Epithelial cell of proximal tubule (primary cell): ENCODE data around the gene IMPG2. TPM values are rescaled to one million over a fixed set of nuclear protein-coding genes. Genes with fewer than 3 reads are reported as not detected.

Experiments used
- DNase-seq: peaks from one replicate; pipeline ENCODE4 v3.0.0-alpha.2; 2011; ENCODE audit warnings: low read depth
- H3K4me3 ChIP-seq: 2 replicates; pipeline ENCODE4 v1.5.1; 2011; ENCODE audit warnings: low read depth, mild to moderate bottlenecking, low read length
- total RNA-seq: library from RNA; depleted of rRNA; stranded (reverse); fragments of >200 nt; gene quantifications from 2 replicates; pipeline ENCODE4 v1.2.3, GENCODE V29; 2015
- TF ChIP-seq, protein P1 (sequence below): conservative IDR thresholded peaks from 2 replicates; pipeline ENCODE4 v1.5.1; 2012; ENCODE audit warnings: low read depth, mild to moderate bottlenecking, low read length

Gene IMPG2
- total RNA-seq, 1 donor from 2014 or later, result under 0.01 TPM

DNA sequence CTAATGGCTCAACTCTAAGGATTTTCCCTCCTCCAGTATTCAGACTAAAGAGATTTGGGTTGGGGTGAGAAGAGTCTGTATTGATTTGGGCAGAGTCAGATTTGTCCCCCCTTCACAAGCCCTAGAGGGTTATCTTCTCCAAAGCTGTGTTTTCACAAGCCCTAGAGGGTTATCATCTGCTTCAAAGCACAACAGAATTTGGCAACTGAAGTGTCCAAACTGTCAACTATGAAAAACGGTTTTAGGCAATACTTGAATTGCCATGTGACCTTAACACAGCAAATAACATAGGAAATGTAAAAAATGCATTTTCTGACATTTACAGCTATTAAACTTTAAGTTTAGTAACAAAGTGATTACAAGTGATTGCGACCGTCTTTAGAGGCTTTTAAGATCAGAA lies 119.9 kb downstream of the IMPG2 start:
- no peak for DNase-seq
- TF ChIP-seq, protein P1, sequence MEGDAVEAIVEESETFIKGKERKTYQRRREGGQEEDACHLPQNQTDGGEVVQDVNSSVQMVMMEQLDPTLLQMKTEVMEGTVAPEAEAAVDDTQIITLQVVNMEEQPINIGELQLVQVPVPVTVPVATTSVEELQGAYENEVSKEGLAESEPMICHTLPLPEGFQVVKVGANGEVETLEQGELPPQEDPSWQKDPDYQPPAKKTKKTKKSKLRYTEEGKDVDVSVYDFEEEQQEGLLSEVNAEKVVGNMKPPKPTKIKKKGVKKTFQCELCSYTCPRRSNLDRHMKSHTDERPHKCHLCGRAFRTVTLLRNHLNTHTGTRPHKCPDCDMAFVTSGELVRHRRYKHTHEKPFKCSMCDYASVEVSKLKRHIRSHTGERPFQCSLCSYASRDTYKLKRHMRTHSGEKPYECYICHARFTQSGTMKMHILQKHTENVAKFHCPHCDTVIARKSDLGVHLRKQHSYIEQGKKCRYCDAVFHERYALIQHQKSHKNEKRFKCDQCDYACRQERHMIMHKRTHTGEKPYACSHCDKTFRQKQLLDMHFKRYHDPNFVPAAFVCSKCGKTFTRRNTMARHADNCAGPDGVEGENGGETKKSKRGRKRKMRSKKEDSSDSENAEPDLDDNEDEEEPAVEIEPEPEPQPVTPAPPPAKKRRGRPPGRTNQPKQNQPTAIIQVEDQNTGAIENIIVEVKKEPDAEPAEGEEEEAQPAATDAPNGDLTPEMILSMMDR, result no peak
- H3K4me3 ChIP-seq, result no peak overlapping the region

DNA sequence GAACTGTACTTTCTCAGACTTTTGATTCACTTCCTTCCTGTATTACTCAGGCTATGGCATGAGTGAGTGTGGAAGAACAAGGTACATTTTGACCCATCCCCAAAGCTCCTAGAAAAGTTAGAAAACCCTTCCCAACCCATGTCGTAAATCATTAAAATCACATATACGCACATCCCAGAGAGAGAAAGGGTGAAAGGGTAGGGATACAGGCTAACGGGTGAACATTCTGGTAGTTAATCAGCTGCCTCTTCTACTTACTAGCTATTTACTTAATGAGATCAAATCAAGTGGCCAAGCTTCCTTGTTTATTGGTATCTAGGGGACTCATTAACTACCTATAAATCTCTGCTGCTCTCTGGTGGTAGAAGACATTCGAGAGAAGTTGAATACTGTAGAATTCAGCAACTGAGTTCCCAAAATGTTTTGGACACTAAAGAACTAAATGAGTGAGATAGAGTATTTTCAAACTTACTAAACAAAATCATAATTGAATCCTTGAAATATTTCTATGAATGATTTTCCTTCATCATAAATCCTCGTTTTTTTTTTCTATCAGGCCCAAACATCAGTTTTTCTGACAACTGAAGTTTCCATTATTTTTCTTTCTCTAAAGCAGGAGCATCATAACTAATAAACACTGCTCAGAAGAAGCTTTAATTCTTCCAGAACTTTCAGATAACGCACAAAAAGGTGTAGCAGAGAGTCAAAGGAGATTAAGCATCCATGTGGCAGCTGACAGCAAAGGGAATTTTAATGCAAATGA lies 124.2 kb downstream of the IMPG2 start:
- TF ChIP-seq, protein P1, result peak; percentile 81
- DNase-seq, result peak; percentile 52
- H3K4me3 ChIP-seq, result no peak overlapping the region

DNA sequence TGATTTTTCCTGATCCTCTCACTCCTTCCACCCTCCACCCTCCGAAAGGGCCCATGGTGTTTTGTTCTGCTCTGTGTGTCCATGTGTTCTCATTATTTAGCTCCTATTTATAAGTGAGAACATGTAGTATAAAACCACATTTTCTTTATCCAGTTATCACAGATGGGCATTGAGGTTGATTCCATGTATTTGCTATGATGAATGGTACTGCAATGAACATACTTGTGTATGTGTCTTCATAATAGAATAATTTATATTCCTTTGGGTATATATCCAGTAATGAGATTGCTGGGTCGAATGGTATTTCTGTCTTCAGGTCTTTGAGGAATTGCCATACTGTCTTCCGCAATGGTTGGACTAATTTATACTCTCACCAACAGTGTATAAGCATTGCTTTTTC lies 126.0 kb downstream of the IMPG2 start:
- H3K4me3 ChIP-seq, result no peak overlapping the region
- TF ChIP-seq, protein P1, result no peak
- DNase-seq, result no peak

DNA sequence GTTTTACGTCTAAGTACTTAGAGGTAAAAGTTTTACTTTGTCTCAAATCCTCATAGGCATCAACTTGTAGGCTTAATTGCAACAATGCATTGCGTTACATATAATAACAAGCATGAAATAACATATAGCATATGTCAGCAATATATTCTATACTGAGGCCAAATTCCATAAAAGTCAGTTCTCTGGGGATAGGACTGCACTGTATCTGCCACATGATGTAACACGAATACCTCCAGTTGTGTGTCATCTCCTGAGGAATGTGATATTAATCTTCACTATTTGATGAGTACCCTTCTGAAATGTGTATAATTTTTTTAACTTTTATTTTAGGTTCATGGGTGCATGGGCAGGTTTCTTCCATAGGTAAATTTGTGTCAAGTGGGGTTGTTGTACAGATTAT lies 126.4 kb downstream of the IMPG2 start:
- H3K4me3 ChIP-seq, result no peak overlapping the region
- DNase-seq, result no peak
- TF ChIP-seq, protein P1, result no peak

DNA sequence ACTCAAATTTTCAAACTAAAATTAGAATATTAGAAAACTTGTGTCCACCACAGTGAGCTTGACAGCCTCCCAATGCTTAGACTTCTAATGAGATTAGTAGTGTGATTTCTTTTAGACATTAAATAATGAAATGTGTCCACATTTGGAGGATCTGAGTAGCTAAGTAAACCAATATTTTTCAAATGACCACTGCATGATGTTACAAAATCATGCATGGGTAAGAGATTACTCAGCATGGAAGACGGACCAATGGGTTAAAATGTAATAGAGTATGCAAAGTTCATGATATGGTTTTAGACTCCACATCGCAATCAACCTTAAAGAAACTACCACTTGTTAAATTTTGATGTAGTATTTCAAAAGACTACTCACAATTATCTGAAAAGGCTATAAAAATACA lies 130.6 kb downstream of the IMPG2 start:
- TF ChIP-seq, protein P1, result no peak
- DNase-seq, result peak; percentile 59

DNA sequence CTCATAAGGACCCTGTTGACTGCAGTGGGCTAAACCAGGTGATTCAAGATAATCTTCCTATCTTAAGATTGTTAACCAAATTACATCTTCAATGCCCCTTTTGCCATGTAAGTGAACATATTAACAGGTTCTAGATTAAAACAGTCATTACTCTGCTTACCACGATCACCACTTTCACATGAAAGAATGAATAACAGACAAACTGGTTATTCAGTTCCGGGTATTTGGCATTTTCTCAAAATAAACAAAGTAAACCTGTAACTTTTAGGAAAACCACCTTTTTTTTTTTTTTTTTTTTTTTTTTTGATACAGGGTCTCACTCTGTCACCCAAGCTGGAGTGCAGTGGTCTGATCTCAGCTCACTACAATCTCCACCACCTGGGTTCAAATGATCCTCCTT lies 131.2 kb downstream of the IMPG2 start:
- DNase-seq, result peak; percentile 20
- TF ChIP-seq, protein P1, result no peak
- H3K4me3 ChIP-seq, result no peak overlapping the region

More for the DNA sequence above, 130.6 kb downstream of the IMPG2 start:
- H3K4me3 ChIP-seq, result no peak overlapping the region

DNA sequence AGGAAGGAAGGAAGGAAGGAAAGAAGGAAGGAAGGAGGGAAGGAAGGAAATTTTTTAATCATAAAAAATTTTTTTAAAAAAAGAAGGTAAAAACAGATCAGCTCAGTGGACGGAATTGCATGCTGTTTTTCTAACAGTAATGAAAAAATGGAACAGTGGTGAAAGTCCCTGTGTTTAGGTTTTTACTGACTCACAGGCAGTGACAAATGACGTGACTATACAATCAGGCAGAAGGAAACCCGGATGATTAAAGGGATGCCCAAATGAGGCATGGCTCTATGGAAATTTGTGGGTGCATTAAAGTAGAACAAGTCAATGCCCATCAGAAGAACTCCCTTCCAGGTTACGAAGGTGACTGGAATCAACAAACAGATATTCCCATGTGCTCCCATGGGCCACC lies 135.0 kb downstream of the IMPG2 start:
- DNase-seq, result no peak
- no peak overlapping the region for H3K4me3 ChIP-seq

More for the DNA sequence above, 135.0 kb downstream of the IMPG2 start:
- TF ChIP-seq, protein P1, result no peak
